Lower leg skin (tissue), 3 donors: ENCODE measurements around the gene SHKBP1.

ENCODE experiments used
- POLR2A ChIP-seq, 2 donors: fragments of 450-650 bp; IDR thresholded peaks; one replicate each; pipeline ENCODE4 v1.6.1; 2016 to 2017; ENCODE audit warnings: antibody characterized with exemption in 2 of 2, mild to moderate bottlenecking in 1 of 2, moderate library complexity in 1 of 2
- TF ChIP-seq, protein P1 (sequence below), 3 donors: fragments of 450-650 bp; IDR thresholded peaks; one replicate each; pipeline ENCODE4 v1.5.1; 2016; ENCODE audit warnings: antibody characterized with exemption in 3 of 3, mild to moderate bottlenecking in 3 of 3, moderate library complexity in 2 of 3

DNA sequence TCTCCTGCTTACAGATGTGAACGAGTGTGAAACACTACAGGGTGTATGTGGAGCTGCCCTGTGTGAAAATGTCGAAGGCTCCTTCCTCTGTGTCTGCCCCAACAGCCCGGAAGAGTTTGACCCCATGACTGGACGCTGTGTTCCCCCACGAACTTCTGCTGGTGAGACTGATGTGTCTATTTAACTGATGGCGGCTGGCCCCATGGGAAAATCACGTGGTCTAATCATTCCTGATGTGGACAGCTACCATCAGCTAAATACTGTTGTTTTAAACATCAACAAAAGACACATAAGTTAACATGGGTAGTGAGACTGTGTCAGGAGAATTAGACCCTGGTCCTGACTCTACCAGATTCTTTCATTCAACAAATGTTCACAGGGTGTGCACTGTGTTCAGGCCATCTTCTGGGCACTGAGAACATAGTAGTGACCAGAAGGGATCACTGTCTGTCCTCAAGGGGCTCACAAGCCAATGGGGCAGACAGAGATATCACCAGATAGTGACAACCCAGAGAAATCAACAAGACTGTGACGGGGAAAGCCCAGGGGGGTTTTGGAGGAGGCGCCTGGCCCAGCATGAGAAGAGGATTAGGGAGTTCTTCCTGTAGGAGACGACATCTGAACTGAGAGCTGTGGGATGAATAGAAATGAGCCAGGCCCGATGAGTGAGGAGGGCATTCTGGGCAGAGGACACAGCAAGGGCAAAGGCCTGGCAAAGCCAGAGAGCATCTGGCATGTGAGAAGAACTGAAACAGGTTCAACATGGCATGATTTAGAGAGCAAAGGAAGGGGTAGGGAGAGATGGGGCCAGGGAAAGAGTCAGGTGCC lies 42.9 kb downstream of the SHKBP1 start:
- TF ChIP-seq, protein P1, sequence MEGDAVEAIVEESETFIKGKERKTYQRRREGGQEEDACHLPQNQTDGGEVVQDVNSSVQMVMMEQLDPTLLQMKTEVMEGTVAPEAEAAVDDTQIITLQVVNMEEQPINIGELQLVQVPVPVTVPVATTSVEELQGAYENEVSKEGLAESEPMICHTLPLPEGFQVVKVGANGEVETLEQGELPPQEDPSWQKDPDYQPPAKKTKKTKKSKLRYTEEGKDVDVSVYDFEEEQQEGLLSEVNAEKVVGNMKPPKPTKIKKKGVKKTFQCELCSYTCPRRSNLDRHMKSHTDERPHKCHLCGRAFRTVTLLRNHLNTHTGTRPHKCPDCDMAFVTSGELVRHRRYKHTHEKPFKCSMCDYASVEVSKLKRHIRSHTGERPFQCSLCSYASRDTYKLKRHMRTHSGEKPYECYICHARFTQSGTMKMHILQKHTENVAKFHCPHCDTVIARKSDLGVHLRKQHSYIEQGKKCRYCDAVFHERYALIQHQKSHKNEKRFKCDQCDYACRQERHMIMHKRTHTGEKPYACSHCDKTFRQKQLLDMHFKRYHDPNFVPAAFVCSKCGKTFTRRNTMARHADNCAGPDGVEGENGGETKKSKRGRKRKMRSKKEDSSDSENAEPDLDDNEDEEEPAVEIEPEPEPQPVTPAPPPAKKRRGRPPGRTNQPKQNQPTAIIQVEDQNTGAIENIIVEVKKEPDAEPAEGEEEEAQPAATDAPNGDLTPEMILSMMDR (IDR thresholded peaks at IDR 0.05), result no peak
- no peak for TF ChIP-seq POLR2A (IDR thresholded peaks at IDR 0.05)
